GM11168 (cell line): Measurements from ENCODE around the gene PIM2.

Experiments
- in situ Hi-C: fragments of 300-500 bp; cut with MboI; formaldehyde crosslinking; loops from one replicate; pipeline ENCODE4 v1.12.0; 2022; ENCODE audit warnings: low sequenced_read_pairs; ENCODE audit not compliant: unreplicated experiment

The PIM2 gene

GRCh38 chrX:48936429-48937053 lies 17.7 kb upstream of the PIM2 start:
- in situ Hi-C loops = no loop called here

DNA sequence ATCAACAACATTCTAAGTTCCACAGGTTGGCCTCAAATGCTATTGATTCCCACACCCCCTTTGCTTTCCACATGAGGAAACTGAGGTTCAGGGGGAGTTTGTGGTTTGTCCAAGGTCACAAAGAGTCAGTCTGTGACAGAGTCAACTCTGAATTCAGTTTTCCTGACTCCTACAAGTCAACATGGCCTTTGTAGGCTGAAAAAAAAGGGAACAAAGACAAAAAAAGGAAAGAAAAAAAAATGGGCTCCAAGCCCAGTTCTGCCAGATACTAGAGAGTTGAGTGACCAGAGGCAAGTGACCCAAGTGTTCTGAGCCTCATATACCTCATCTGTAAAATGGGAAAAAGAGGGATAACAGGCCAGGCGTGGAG lies 16.5 kb upstream of the PIM2 start:
- in situ Hi-C loops = no loop called here

- in situ Hi-C loops = no loop called here
Observed at GRCh38 chrX:48934581-48935300, 15.9 kb upstream of the PIM2 start.

GRCh38 chrX:48933757-48934156 lies 14.9 kb upstream of the PIM2 start:
- in situ Hi-C loops = no loop called here

DNA sequence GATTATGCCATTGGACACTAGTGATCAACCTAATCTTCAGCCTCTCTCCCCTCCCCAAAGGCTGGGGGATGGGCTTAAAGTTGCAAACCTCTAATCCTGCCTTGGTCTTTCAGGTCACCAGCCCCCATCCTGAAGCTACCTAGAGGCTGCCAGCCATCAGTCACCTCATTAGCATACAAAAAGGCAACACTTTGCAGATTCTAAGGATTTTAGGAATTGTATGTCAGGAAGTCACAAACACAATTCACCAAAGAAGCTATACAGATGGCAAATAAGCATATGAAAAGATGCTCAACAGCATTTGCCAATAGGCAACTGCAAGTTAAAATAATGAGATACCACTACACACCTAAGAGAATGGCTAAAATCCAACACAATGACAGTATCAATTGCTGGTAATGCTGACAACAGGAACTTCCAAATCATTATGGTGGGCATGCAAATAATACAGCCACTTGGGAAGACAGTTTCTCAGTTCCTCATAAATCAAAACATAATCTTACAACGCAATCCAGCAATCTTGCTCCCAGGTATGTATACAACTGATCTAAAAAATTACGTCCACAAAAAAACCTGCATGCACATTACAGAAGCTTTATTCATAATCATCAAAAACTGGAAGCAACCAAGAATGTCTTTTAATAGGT lies 9.0 kb upstream of the PIM2 start:
- in situ Hi-C loops = no loop called here

GRCh38 chrX:48927123-48927522 lies 8.3 kb upstream of the PIM2 start:
- in situ Hi-C loops = no loop called here

DNA sequence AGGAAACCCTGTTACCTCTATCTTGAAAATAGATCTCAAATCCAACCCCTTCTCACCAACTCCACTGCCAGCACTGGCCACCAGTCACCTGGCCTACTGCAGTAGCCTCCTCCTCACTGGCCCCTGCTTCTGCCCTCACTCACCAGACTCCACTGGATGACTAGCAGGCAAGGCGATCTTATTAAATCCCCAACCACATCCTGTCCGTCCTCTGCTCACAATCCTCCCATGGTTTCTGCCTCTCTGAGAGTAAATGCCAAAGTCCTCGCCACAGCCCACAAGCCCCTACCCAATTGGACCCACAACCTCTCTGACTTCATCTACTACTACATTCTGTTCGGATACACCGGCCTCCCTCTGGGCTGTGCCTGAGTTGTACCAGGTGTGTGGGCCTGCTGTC lies 5.4 kb upstream of the PIM2 start:
- in situ Hi-C loops = no loop called here

DNA sequence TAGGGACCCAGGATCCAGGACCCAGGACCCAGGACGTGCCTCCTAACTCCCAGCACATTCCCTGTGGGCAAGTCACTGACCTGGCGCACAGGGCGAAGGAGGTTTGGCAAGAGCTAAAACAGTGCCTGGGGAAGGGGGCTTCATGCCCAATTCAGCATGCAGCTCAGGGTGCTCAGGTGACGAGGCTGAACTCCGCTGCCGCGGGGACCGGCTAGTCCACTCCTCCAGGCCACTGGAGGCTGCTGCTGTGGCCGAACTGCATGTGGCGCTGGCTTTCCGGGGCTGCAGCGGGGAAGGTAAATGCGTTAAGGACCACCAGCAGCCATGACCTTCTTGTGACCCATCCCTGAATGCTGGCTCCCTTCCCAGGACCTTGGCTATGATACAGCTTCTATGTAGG lies 4.9 kb upstream of the PIM2 start:
- in situ Hi-C loops = no loop called here

GRCh38 chrX:48920718-48921104 lies 1.9 kb upstream of the PIM2 start:
- in situ Hi-C loops = no loop called here

DNA sequence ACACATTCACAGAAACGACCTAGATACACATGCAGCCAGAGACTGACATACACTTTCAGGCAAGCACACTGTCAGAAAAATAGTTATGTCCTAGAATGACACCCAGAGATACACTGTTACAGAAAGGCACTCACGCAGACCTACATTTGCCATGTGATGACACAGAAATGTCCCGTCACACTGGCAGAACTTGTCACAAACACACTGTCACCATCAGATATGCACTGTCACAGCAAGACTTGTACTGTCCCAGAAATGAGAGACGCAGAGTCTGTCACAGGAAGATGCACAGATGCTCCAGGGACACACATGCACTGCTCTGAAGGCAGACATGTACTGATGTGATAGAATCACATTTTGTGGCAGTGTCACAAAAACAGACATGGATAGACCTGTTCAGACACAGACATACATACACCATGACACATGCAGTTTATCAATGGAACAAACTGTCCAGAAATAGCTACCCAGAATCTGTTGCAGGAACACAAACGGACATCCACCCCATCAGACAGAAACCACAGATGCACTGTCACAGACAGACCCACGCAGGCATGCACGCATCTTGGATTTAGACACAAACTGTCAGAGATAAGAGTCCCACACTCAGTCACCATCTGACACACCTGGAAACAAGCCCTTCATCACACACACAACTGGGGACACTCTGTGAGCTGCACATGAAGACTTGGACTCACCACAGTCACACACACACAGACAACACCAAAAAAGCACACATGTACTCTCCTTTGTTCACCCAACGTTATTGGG lies 1.3 kb upstream of the PIM2 start:
- in situ Hi-C loops = no loop called here

DNA sequence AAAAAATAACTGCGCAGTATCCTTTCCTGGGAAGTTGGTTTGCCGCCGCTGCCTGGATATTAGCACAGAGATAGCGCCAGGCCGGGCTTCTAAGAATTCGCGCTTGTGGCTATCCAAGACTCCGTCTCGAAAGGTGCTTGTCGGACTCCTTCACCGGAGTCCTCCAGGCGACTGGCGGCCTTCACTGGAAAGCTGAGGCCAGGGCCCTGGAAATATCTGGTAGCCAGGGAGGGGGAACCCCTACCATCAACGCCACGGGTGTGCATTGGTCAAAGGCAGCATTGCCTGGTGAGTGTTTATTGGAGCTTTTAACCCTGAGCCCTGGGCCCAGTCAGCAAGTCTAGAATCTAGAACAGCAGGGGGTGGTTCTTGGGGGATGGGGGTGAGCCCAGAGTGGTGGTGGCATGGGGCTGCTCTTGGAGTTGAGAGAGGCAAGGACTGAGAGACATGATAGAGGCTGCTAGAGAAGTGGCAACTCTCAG lies 577 bp upstream of the PIM2 start:
- in situ Hi-C loops = no loop called here

GRCh38 chrX:48918301-48918642 lies 552 bp downstream of the PIM2 start:
- in situ Hi-C loops = no loop called here

DNA sequence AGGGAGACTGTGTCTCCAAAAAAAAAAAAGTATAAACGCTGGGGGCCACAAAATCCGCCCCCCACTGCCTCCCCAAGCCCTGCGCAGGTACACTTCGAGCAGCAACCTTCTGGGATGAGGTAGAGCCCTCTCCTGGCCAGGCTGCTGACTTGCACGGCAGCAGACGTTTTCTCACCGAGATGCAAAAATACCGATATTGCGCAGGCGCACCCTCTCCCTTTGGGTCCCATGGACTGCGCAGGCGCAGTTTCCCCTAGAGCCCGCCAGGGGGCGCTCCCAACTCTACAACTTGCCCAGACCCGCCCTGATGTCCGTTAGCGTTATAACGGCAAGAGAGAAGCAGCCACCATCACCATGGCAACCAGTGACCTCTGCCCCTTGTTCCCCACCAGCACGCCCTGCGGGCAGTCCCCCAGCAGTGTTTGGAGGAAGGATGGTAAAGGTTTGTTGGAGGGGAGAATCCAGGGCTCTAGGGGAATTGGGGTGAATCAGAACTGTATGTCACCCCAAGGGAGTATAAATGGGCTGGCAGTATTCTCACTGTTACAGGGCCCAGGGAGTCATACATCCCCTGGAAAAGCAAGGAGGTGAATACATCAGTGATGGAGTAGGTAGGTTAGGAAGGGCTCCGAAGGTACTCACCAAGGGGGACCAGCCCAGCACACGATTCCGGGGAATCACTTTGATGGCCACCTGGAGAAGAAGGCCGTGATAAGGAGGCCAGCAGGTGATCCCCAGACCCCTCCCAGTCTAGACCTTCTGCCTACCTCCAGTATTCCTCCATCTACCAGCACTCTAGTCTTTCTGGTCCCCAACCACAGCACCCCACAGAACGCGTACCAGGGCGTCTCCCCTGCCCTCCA lies 1.5 kb downstream of the PIM2 start:
- in situ Hi-C loops = no loop called here

- in situ Hi-C loops = loop anchor here (5.0 kb wide), 1 partner anchor 32 kb away; no protein-coding TSS in a partner anchor
Observed at GRCh38 chrX:48914593-48915493, 4.0 kb downstream of the PIM2 start.

DNA sequence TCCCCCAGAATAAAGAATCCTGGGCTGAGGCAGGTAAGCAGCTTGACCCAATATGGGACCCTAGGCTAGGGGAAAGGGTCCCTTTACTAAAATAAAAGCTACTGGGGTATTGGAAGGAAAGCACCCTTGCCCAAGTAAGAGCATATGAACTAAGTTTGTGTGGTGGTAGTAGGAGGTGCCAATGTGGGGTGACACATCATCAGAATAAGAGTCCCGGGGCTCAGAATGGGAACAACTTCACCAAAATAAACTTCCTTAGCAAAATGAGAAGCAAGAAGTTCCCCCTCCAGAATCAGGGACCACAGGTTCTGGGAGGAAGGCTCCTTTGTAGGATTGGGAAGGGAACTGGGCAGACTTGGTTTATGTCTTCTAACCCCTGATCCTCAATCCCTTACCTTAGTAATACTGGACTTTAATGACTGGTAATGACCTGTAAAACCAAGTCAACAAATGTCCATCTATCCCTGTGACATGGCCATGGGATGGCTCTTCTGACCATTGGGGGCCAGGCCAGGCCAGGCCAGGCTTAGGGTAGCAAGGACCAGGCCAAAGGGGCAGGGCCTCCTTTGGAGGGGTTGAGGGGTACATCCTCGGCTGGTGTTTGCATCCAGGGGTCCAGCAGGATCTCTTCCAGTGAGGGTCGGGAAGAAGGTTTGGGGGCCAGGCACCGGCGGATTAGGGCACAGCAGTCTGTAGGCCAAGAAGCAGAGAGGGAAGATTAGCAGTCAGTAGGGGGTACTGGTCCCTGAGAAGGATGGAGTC lies 5.0 kb downstream of the PIM2 start:
- in situ Hi-C loops = loop anchor here (5.0 kb wide), 1 partner anchor 34 kb away; no protein-coding TSS in a partner anchor

DNA sequence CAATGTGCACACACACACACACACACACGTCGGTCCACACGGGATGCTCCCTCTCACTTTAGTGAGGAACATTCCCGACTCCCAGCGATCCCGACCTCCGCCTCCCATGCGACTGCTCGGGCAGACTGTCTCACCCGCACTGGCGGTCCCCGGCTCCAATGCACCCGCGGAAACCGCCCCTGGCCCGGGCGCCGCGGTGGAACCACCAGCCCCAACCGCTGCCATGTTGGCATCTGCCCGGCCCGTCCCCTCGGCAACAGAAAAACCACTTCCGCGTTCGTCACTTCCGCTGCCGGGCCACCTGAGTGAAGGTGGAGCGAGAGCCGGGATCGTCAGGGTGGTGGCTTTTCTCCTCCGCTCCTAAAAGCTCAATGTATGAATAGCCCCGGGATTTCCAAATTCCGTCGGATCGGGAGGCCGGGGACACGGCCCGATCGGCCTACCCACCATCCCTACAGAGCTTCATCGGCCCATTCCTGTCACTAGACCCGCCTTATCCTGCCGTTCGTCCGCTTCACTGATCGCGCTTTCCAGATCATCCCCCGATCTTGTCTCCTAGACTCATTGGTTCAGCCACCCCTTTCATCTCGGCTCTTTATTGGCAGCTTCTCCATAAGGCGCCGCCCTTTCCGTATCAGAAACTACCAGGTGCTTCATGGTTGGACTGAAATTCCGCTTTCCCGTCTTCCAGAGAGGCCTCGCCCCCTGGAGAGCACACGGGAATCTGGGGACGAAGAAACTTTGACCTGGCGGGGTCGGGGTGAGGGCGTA lies 7.2 kb downstream of the PIM2 start, which contains the start of gene SLC35A2:
SLC35A2 (minus strand) TSS at position 235 of the 771 bp plus-strand sequence; CDS start at position 225, 10 bp downstream.
- in situ Hi-C loops = loop anchor here (5.0 kb wide), 1 partner anchor 36 kb away; no protein-coding TSS in a partner anchor

GRCh38 chrX:48910926-48911411 lies 7.9 kb downstream of the PIM2 start:
- in situ Hi-C loops = loop anchor here (5.0 kb wide), 1 partner anchor 36 kb away; no protein-coding TSS in a partner anchor
